Neural progenitor cell (in vitro differentiated cells): ENCODE measurements around the gene MAPRE3. TPM values are rescaled to one million over a fixed set of nuclear protein-coding genes. Genes with fewer than 3 reads are reported as not detected.

Experiments
- DNase-seq: peaks from one replicate; pipeline ENCODE4 v3.0.0-alpha.2; 2016; ENCODE audit warnings: low spot score
- H2AFZ ChIP-seq: fragments of 200-600 bp; sonication (generic); replicated peaks from 2 replicates; pipeline ENCODE4 v1.6.1; 2016; ENCODE audit warnings: antibody characterized with exemption
- H3F3A ChIP-seq: fragments of 200-600 bp; sonication (generic); 2 replicates; pipeline ENCODE4 v1.6.1; 2016; ENCODE audit warnings: antibody characterized with exemption, low read depth
- H3K27ac ChIP-seq: fragments of 200-600 bp; sonication (generic); 2 replicates; pipeline ENCODE4 v1.5.1; 2016; ENCODE audit warnings: mild to moderate bottlenecking
- H3K27me3 ChIP-seq: fragments of 200-600 bp; sonication (generic); 2 replicates; pipeline ENCODE4 v1.6.1; 2016; ENCODE audit warnings: mild to moderate bottlenecking, moderate library complexity
- H3K36me3 ChIP-seq: fragments of 200-600 bp; sonication (generic); 2 replicates; pipeline ENCODE4 v1.5.1; 2016
- H3K4me1 ChIP-seq: fragments of 200-600 bp; sonication (generic); 2 replicates; pipeline ENCODE4 v1.6.1; 2016; ENCODE audit warnings: mixed run types
- H3K4me2 ChIP-seq: fragments of 200-600 bp; sonication (generic); 2 replicates; pipeline ENCODE4 v1.6.1; 2016
- H3K4me3 ChIP-seq: fragments of 200-600 bp; sonication (generic); 2 replicates; pipeline ENCODE4 v1.5.1; 2016
- H3K79me2 ChIP-seq: fragments of 200-600 bp; sonication (generic); 2 replicates; pipeline ENCODE4 v1.6.1; 2016; ENCODE audit warnings: low read depth
- H3K9ac ChIP-seq: fragments of 200-600 bp; sonication (generic); 2 replicates; pipeline ENCODE4 v1.6.1; 2016
- H3K9me3 ChIP-seq: fragments of 200-600 bp; sonication (generic); 2 replicates; pipeline ENCODE4 v1.5.1; 2016; ENCODE audit warnings: low read depth
- H4K20me1 ChIP-seq: fragments of 200-600 bp; sonication (generic); 2 replicates; pipeline ENCODE4 v1.6.1; 2016; ENCODE audit warnings: low read depth
- H3K27ac Mint-ChIP-seq: 3 replicates; pipeline ENCODE4 v1.8.0; 2021; ENCODE audit warnings: mixed read lengths
- H3K27me3 Mint-ChIP-seq: 2 replicates; pipeline ENCODE4 v1.8.0; 2022; ENCODE audit warnings: low read depth, mild to moderate bottlenecking, inconsistent platforms, moderate library complexity, mixed read lengths; ENCODE audit not compliant: insufficient read depth
- H3K36me3 Mint-ChIP-seq: 3 replicates; pipeline ENCODE4 v1.8.0; 2021; ENCODE audit warnings: mixed read lengths
- H3K4me1 Mint-ChIP-seq: 3 replicates; pipeline ENCODE4 v1.8.0; 2021; ENCODE audit warnings: mixed read lengths
- H3K4me3 Mint-ChIP-seq: 3 replicates; pipeline ENCODE4 v1.8.0; 2021; ENCODE audit warnings: mild to moderate bottlenecking, moderate library complexity, mixed read lengths
- H3K9me3 Mint-ChIP-seq: 3 replicates; pipeline ENCODE4 v1.8.0; 2020; ENCODE audit warnings: mixed read lengths
- CTCF ChIP-seq: fragments of 200-600 bp; sonication (generic); IDR thresholded peaks from 2 replicates; pipeline ENCODE4 v1.5.1; 2017; ENCODE audit warnings: antibody characterized with exemption, mild to moderate bottlenecking
- EZH2 ChIP-seq: fragments of 200-600 bp; sonication (generic); IDR thresholded peaks from 2 replicates; pipeline ENCODE4 v1.6.1; 2017; ENCODE audit warnings: antibody characterized with exemption, mild to moderate bottlenecking, moderate library complexity
- EZH2phosphoT487 ChIP-seq: fragments of 200-600 bp; sonication (generic); IDR thresholded peaks from 2 replicates; pipeline ENCODE4 v1.6.1; 2017; ENCODE audit warnings: antibody characterized with exemption
- total RNA-seq: library from RNA; depleted of rRNA; stranded (reverse); fragments of >200 nt; gene quantifications from 2 replicates; pipeline ENCODE4 v1.2.3, GENCODE V29; 2015; ENCODE audit warnings: low replicate concordance

The MAPRE3 gene
- total RNA-seq, 1 donor from 2014 or later: 3.1 TPM

DNA sequence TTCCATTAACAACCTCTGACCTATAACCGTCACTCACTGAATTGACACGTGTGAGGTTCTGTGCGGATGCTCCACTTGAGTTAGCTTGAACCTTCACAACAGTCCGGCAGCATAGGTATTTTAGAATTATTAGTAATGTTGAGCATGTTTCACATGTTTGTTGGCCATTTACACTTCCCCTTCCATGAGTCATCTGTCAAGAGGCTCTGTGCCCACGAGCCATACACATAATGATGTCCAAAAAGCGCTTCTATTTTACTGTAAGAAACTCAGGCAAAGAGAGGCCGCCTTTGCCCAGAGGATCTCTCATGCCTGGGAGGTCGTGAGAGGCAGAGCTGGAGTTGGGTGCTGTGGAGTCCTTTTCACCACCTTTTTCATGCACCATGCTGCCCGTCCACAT is 33.4 kb downstream of the MAPRE3 start:
- no peak overlapping the region for H3K27ac ChIP-seq
- no peaks in the 10 kb centered on the region for H3K79me2 ChIP-seq
- no peak overlapping the region for H2AFZ ChIP-seq
- H3K27me3 ChIP-seq: no peaks in the 10 kb centered on the region
- Mint-ChIP-seq H3K27ac (no peak overlapping the region), H3K4me3 (no peak overlapping the region), H3K27me3 (peaks cover 2% of the 10 kb centered on the region), H3K4me1 (no peaks in the 10 kb centered on the region), H3K36me3 (no peaks in the 10 kb centered on the region), H3K9me3 (no peaks in the 10 kb centered on the region)
- DNase-seq: no peak
- H3F3A ChIP-seq: no peaks in the 10 kb centered on the region
- no peak overlapping the region for H3K4me3 ChIP-seq
- no peak overlapping the region for H3K9ac ChIP-seq
- H4K20me1 ChIP-seq: peaks cover 8% of the 10 kb centered on the region
- no peak overlapping the region for H3K4me2 ChIP-seq
- H3K36me3 ChIP-seq: no peaks in the 10 kb centered on the region
- no peaks in the 10 kb centered on the region for H3K4me1 ChIP-seq
- TF ChIP-seq CTCF: no peak
- TF ChIP-seq EZH2phosphoT487: no peak
- no peak for TF ChIP-seq EZH2
- H3K9me3 ChIP-seq: no peaks in the 10 kb centered on the region

DNA sequence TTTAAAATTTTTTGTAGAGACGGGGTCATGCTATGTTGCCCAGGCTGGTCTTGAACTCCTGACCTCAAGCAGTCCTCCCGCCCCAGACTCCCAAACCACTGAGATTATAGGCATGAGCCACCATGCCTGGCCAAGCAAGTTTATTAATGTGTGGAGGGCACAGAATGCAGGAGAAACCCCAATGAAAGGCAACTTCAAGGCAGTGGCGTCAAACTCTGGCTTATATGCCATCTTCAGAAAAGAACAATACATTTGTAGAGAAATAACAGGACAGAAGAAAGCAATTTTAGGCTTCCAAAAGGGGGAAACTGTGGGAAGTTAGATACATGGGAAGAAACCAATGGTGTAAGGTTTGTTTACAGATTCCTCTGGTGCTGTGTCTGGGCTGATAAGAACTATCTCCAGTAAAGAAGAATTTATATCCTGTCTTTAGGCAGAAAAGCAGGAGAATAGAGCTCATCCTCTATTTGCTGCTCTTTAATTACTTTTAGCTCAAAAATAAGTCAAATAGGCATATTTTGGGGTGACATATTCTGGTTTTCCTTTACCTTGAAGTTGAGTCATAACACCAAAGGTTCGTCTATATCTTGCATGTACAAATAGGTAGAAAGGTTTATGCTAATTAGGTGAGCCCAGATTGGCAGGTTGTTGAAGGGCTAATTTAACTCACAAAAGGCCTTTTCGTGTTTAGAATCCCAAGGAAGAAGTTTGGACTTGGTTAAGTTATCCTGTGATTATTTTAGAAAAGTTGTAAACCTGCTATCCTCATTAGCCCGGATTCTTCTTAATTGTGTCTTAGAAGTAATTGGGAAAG is 36.4 kb downstream of the MAPRE3 start:
- H2AFZ ChIP-seq: no peak overlapping the region
- no peak overlapping the region for H3K4me3 ChIP-seq
- no peaks in the 10 kb centered on the region for H3K9me3 Mint-ChIP-seq
- H3K36me3 ChIP-seq: no peaks in the 10 kb centered on the region
- H3F3A ChIP-seq: no peaks in the 10 kb centered on the region
- H3K36me3 Mint-ChIP-seq: peaks cover 8% of the 10 kb centered on the region
- peaks cover 2% of the 10 kb centered on the region for H3K27me3 Mint-ChIP-seq
- no peak overlapping the region for H3K4me2 ChIP-seq
- H3K27ac Mint-ChIP-seq: no peak overlapping the region
- H3K4me3 Mint-ChIP-seq: no peak overlapping the region
- H3K9me3 ChIP-seq: no peaks in the 10 kb centered on the region
- TF ChIP-seq CTCF: no peak
- no peak for TF ChIP-seq EZH2phosphoT487
- no peak for TF ChIP-seq EZH2
- H4K20me1 ChIP-seq: peaks cover 7% of the 10 kb centered on the region
- H3K4me1 Mint-ChIP-seq: no peaks in the 10 kb centered on the region
- H3K27ac ChIP-seq: no peak overlapping the region
- no peaks in the 10 kb centered on the region for H3K27me3 ChIP-seq
- H3K9ac ChIP-seq: no peak overlapping the region
- H3K4me1 ChIP-seq: no peaks in the 10 kb centered on the region
- DNase-seq: no peak
- no peaks in the 10 kb centered on the region for H3K79me2 ChIP-seq

DNA sequence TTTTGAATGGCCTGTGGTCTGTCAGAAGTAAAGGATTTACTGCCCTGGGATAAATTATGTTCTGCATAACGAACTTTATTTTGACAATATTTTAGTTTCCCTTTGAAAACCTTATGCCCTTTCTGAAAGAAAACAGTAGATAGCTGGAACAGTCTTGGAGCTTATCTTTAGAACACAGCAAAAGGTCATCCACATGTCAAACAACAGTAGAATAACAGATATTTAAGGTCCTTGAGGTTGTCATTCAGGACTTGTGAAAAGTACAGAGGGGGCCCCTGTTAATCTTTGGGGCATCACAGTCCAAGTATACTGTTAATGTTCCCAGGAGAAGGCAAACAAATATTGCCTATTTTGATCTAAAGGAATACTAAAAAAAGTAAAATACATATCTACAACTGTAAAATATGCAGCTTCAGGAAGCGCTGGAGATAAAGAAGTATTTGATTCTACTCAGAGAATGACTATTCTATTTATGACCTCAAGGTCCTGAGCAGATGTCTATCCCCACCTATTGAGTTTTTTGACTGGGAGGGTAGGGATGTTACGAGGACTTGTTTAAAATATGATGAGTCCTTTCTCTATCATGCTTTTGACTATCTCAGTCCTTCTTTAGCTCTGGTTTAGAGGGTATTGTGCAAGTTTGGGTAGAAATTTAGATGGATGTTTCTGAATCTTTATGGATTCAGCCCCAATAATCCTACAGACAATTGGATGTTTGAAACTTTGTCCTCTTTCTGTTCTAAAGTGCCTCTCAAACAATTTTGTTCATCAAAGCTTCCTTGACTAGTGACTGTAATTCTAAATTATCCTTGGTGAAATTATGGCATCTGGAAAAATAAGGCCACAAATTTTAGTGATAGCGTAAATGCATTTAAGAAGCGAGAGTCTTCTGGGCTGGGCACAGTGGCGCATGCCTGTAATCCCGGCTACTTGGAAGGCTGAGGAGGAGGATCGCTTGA is 37.3 kb downstream of the MAPRE3 start:
- H3K27ac ChIP-seq: no peak overlapping the region
- H3K79me2 ChIP-seq: no peaks in the 10 kb centered on the region
- no peaks in the 10 kb centered on the region for H3F3A ChIP-seq
- no peaks in the 10 kb centered on the region for H3K36me3 ChIP-seq
- H3K4me3 Mint-ChIP-seq: no peak overlapping the region
- no peaks in the 10 kb centered on the region for H3K4me1 Mint-ChIP-seq
- peaks cover 5% of the 10 kb centered on the region for H3K9me3 Mint-ChIP-seq
- H3K4me2 ChIP-seq: no peak overlapping the region
- no peaks in the 10 kb centered on the region for H3K9me3 ChIP-seq
- H3K27ac Mint-ChIP-seq: no peak overlapping the region
- H3K4me1 ChIP-seq: no peaks in the 10 kb centered on the region
- H3K36me3 Mint-ChIP-seq: peaks cover 14% of the 10 kb centered on the region
- peaks cover 2% of the 10 kb centered on the region for H3K27me3 Mint-ChIP-seq
- no peaks in the 10 kb centered on the region for H3K27me3 ChIP-seq
- peaks cover 7% of the 10 kb centered on the region for H4K20me1 ChIP-seq
- TF ChIP-seq EZH2phosphoT487 (no peak), EZH2 (no peak), CTCF (no peak)
- H2AFZ ChIP-seq: no peak overlapping the region
- H3K4me3 ChIP-seq: no peak overlapping the region
- no peak for DNase-seq
- no peak overlapping the region for H3K9ac ChIP-seq
